HG03103 (cell line): ENCODE measurements around the gene DOCK7.
"Not testable (repeated sequence)": the region's sequence is repeated elsewhere in the genome, so short reads cannot be mapped to it uniquely, and the experiment has no call there.

Source experiments
- ATAC-seq: cut with Tn5 transposase; IDR thresholded peaks from one replicate; pipeline ENCODE4 v1.9.1; 2021; ENCODE audit warnings: low read depth; ENCODE audit not compliant: unreplicated experiment

DOCK7 gene

GRCh38 chr1:62539028-62539447 is 149.1 kb downstream of the DOCK7 start:
- no peak for ATAC-seq

- ATAC-seq = no peak
Observed at GRCh38 chr1:62536865-62537264, 151.3 kb downstream of the DOCK7 start.

GRCh38 chr1:62530516-62531154 is 157.6 kb downstream of the DOCK7 start:
- ATAC-seq = no peak

GRCh38 chr1:62529227-62529626 is 159.0 kb downstream of the DOCK7 start:
- no peak for ATAC-seq

GRCh38 chr1:62528015-62528414 is 160.2 kb downstream of the DOCK7 start:
- no peak for ATAC-seq

GRCh38 chr1:62527346-62527745 is 160.8 kb downstream of the DOCK7 start:
- not testable (repeated sequence) for ATAC-seq

GRCh38 chr1:62523860-62524259 is 164.3 kb downstream of the DOCK7 start:
- ATAC-seq = no peak

- no peak for ATAC-seq
Observed at GRCh38 chr1:62516600-62516999, 171.6 kb downstream of the DOCK7 start.

- ATAC-seq = no peak
Observed at GRCh38 chr1:62514746-62515423, 173.3 kb downstream of the DOCK7 start.

GRCh38 chr1:62513013-62513412 is 175.2 kb downstream of the DOCK7 start:
- ATAC-seq = no peak

- no peak for ATAC-seq
Observed at GRCh38 chr1:62509028-62509427, 179.2 kb downstream of the DOCK7 start.

GRCh38 chr1:62508187-62508758 is 179.9 kb downstream of the DOCK7 start:
- no peak for ATAC-seq

- no peak for ATAC-seq
Observed at GRCh38 chr1:62500210-62500609, 188.0 kb downstream of the DOCK7 start.

- no peak for ATAC-seq
Observed at GRCh38 chr1:62494137-62494536, 194.0 kb downstream of the DOCK7 start.

GRCh38 chr1:62493656-62494055 is 194.5 kb downstream of the DOCK7 start:
- no peak for ATAC-seq

- no peak for ATAC-seq
Observed at GRCh38 chr1:62492521-62492920, 195.7 kb downstream of the DOCK7 start.

GRCh38 chr1:62487956-62488355 is 200.2 kb downstream of the DOCK7 start:
- ATAC-seq = no peak

GRCh38 chr1:62484824-62485468 is 203.2 kb downstream of the DOCK7 start:
- no peak for ATAC-seq

GRCh38 chr1:62481681-62482080 is 206.5 kb downstream of the DOCK7 start:
- no peak for ATAC-seq

GRCh38 chr1:62476525-62477219 is 211.5 kb downstream of the DOCK7 start:
- ATAC-seq = no peak

- no peak for ATAC-seq
Observed at GRCh38 chr1:62467092-62467491, 221.1 kb downstream of the DOCK7 start.
